HG02642 (cell line): ENCODE data around the gene PLXDC2.

Experiments used
- ATAC-seq: cut with Tn5 transposase; IDR thresholded peaks from one replicate; pipeline ENCODE4 v1.9.1; 2021; ENCODE audit warnings: mild to moderate bottlenecking; ENCODE audit not compliant: unreplicated experiment, poor library complexity

PLXDC2 gene

GRCh38 chr10:20234579-20234978 is 418.3 kb downstream of the PLXDC2 start:
- no peak for ATAC-seq

DNA sequence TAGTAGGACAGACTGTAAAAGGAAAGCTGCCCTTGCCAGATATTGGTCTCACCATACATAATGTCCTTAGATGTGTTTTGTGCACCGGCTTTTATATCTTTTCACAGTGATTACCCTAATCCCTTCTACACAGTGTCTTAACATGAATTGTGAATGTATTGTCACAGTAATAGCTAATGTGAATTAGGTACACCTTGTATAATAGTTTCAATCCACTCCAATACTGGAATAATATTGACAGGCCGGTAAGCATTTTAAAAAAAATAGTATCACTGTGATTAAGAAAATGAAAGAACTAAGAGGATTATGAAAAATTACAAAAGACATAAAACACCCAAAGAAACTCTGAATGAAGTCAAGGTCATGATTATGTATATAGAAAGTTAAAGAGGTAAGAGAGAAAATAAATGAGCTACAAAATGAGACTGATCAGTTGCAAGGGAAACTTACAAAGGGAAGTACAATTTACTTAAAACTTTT is 420.9 kb downstream of the PLXDC2 start:
- no peak for ATAC-seq

DNA sequence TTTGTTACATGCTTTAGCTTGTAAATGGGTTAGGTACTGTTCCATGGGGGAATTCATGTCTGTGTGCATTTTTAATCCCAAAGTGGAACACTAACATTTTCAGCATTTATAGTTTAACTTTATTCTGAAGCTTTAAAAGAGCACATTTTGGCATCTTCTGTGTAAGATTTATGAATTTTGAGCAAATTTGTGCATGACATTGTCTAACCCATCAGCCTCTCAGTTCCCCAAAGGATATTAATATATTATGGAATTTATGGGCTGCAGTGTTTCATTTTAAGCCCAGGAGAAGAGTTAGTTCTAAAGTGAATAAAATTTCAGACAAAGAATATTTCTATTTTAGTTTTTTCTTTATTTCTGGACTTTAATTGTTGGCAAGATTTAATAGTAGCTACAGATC is 421.4 kb downstream of the PLXDC2 start:
- ATAC-seq: no peak

GRCh38 chr10:20240643-20241042 is 424.4 kb downstream of the PLXDC2 start:
- ATAC-seq: no peak

DNA sequence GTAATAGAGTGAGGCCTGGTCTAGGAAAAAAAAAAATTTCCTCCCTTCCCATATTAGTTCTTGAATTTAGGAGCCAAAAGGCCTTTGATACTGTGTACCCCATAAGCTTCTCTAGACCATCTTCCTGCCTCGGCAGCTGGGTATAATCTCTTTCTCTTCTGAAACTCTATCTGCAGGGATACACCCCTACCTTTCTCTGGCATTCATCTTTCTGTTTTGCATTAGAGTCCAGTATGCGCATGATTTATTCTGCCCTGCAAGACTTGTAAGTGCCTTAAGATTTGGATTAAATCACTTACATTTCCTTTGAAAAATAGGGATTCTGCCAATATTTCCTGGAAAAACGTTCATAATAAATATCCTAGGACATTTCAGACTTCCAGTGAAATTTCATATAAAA is 431.2 kb downstream of the PLXDC2 start:
- no peak for ATAC-seq

- no peak for ATAC-seq
Observed at GRCh38 chr10:20247891-20248708, 431.9 kb downstream of the PLXDC2 start.

DNA sequence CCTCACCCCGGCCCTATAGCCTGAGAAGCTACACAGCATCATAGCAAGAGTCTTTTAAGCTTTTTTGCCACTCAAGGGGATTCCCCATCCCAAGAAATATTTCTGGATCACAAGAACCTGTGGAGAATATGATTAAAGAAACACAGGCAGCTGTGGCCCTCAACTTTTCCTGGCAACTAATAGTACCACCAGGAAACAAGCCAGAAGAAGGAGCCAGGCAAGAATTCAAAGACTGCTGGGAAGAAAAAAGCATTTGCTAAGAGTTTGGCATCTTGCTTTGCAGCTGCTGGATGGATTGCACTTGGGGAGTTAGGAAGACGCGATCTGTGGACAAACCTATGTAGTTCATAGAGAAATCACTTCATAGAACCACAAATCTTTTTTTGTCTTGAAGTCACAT is 437.8 kb downstream of the PLXDC2 start:
- ATAC-seq: no peak

GRCh38 chr10:20254497-20254896 is 438.3 kb downstream of the PLXDC2 start:
- ATAC-seq: no peak

GRCh38 chr10:20256969-20257368 is 440.7 kb downstream of the PLXDC2 start:
- ATAC-seq: no peak

DNA sequence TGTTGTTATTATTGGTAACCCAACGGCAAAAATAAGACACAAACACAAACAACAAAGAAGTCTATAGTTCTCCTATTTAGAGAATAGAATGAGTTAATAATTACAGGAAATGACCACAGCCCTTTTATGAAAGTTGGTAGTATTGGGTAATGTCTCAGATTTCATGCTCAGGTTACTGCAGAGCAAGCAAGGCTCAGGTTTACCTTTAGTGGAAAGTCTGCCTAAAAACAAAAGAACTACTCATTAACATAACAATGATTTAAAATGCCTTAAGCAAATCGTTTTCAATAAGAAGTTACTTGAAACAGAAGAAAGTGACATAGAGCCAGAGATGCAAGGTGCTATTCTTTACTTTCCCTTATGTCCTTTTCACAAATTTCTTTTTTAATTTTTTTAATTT is 441.2 kb downstream of the PLXDC2 start:
- ATAC-seq: no peak

GRCh38 chr10:20265146-20265545 is 448.9 kb downstream of the PLXDC2 start:
- no peak for ATAC-seq

- no peak for ATAC-seq
Observed at GRCh38 chr10:20267734-20268133, 451.5 kb downstream of the PLXDC2 start.

GRCh38 chr10:20271490-20271889 is 455.3 kb downstream of the PLXDC2 start:
- ATAC-seq: no peak

- ATAC-seq: no peak
Observed at GRCh38 chr10:20272608-20273007, 456.4 kb downstream of the PLXDC2 start.

DNA sequence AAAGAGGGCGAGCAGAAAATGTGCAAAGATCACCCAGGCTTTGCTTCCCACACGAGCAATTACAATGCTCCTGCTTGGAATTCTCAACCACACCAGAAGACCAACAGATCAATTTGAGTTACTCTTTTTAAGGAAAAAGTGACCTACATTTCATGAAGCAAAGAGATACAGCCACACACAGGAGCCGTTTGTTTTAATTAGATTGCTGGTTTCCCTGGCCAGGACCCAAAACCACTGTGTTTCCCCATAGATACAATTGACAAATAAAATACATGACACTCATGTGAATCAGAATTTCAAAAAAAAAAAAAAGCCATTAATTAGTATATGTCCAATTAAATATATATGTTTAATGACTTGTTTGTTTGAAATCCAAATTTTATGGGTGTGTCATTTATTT is 458.3 kb downstream of the PLXDC2 start:
- ATAC-seq: no peak

- no peak for ATAC-seq
Observed at GRCh38 chr10:20276127-20276979, 460.1 kb downstream of the PLXDC2 start.

GRCh38 chr10:20277820-20278219 is 461.6 kb downstream of the PLXDC2 start:
- no peak for ATAC-seq

DNA sequence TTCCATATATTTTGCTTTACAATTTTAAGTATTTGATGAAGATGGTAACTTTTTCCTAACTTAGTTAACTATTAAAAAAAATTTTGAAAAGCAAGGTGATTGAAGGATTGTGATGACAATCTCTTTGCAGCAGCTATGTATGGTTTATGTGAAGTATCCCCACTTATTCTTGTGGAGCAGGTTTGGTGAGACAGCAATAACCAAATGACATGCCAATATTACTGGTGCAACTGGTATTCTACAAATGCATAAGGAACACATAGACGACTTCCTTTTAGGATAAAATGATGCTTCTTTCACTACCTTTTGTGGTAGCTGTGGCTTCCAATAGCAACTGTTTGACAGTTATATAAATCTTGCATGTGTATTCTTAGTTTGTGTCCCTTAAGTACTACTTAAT is 465.3 kb downstream of the PLXDC2 start:
- no peak for ATAC-seq

DNA sequence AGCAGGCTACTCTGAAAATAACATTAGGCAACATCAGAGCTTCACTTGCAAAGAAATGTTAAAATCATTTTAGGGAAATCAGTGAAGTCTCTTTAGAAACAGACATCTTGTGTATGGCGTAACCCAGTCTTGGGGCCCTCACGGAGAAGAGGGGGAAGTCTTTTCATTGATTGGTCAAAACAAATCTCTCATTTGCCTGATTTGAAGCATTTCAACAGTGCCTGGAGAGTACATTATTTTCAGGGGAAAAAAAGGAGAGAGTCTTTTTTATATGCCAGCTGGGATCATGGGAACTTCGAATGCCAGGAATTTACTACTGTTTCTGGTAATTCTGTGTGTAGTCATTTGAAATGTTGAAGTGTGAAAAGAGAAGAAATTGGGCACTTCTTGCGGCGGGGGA is 471.4 kb downstream of the PLXDC2 start:
- ATAC-seq: no peak

DNA sequence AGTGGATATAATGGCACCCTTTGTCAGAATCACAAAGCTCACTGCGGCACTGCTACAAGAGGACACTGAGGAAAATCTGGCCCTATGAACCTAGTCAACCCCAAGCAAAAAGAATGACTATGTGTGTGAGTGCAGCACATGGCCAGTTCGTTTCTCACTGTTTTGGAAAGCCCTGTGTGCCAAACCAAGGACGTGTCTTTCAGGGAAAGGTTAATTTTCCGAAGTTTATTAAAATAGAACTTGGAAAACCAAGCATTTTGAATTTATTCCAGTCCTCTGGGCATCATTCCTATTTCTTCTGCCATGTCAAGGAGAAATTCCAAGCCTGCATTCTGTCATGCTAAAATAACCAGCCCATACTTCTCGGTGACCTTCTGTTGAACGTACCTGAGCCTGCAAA is 471.8 kb downstream of the PLXDC2 start:
- no peak for ATAC-seq

GRCh38 chr10:20289070-20289828 is 473.0 kb downstream of the PLXDC2 start:
- no peak for ATAC-seq
